ENCODE measurements around the gene C16orf74. TPM values are rescaled to one million over a fixed set of nuclear protein-coding genes. Genes with fewer than 3 reads are reported as not detected.

C16orf74 gene
- total and polyA plus RNA-seq, 3 experiments from 2014 or later, result 1.1 to 10.7 (median 1.3) TPM

GRCh38 chr16:85718682-85719081 lies 32.2 kb downstream of the C16orf74 start:
- Histone ChIP-seq H3K4me1 (ENCODE audit: insufficient read depth, low read length) (peaks cover 7% of the 10 kb centered on the region), H3K27me3 (ENCODE audit: insufficient read depth, low read length, poor library complexity, severe bottlenecking) (no peaks in the 10 kb centered on the region), H3K9me3 (ENCODE audit: low read length) (no peaks in the 10 kb centered on the region), H3K4me3 (ENCODE audit: low read length) (no peak overlapping the region), H3K27ac (ENCODE audit: low read depth, low read length) (no peak overlapping the region), H3K36me3 (ENCODE audit: insufficient read depth, low read length) (no peaks in the 10 kb centered on the region)
- Mint-ChIP-seq H3K27ac (no peak overlapping the region), H3K27me3 (peaks cover 5 to 6% of the 10 kb centered on the region in 2 donors), H3K4me1 (peaks cover 4 to 15% (median 10%) of the 10 kb centered on the region in 3 donors), H3K9me3 (no peaks in the 10 kb centered on the region), H3K4me3 (no peak overlapping the region), H3K36me3 (no peaks in the 10 kb centered on the region)
- CTCF ChIA-PET, result interaction anchor here (0.9 to 1.2 kb wide), 5 partner anchors 14 to 327 kb away, joined by 3 to 5 read pairs (median 3); no protein-coding TSS in a partner anchor
- no peak for DNase-seq
- POLR2A ChIA-PET, result no interaction called here

- Histone ChIP-seq H3K4me3 (ENCODE audit: low read length) (no peak overlapping the region), H3K9me3 (ENCODE audit: low read length) (no peaks in the 10 kb centered on the region), H3K4me1 (ENCODE audit: insufficient read depth, low read length) (peaks cover 7% of the 10 kb centered on the region), H3K27ac (ENCODE audit: low read depth, low read length) (no peak overlapping the region), H3K27me3 (ENCODE audit: insufficient read depth, low read length, poor library complexity, severe bottlenecking) (no peaks in the 10 kb centered on the region), H3K36me3 (ENCODE audit: insufficient read depth, low read length) (no peaks in the 10 kb centered on the region)
- Mint-ChIP-seq H3K9me3 (no peaks in the 10 kb centered on the region), H3K27ac (no peak overlapping the region), H3K4me3 (no peak overlapping the region), H3K4me1 (peaks cover 4 to 15% (median 10%) of the 10 kb centered on the region in 3 donors), H3K36me3 (peaks cover 0 to 1% (median 0%) of the 10 kb centered on the region in 3 donors), H3K27me3 (peaks cover 5 to 6% of the 10 kb centered on the region in 2 donors)
- DNase-seq, result no peak
- POLR2A ChIA-PET, result no interaction called here
- CTCF ChIA-PET, result interaction anchor here (0.8 to 1.9 kb wide), 9 partner anchors 8 to 327 kb away, joined by 3 to 6 read pairs (median 4); no protein-coding TSS in a partner anchor
Observed at GRCh38 chr16:85718153-85718477, 32.8 kb downstream of the C16orf74 start.

- peaks cover 0 to 4% (median 0%) of the 10 kb centered on the region in 3 donors for H3K36me3 Mint-ChIP-seq
- no peaks in the 10 kb centered on the region for H3K36me3 ChIP-seq (ENCODE audit: insufficient read depth, low read length)
- ChIA-PET POLR2A (no interaction called here), CTCF (interaction anchor here (0.8 to 1.9 kb wide), 12 partner anchors 8 to 302 kb away, joined by 3 to 6 read pairs (median 4); no protein-coding TSS in a partner anchor)
- H3K9me3 ChIP-seq (ENCODE audit: low read length), result no peaks in the 10 kb centered on the region
- peaks cover 7% of the 10 kb centered on the region for H3K4me1 ChIP-seq (ENCODE audit: insufficient read depth, low read length)
- peak; percentile 33 to 66 (median 45) for DNase-seq
- no peak overlapping the region for H3K4me3 ChIP-seq (ENCODE audit: low read length)
- H3K27me3 Mint-ChIP-seq, result peaks cover 5 to 6% of the 10 kb centered on the region in 2 donors
- H3K4me3 Mint-ChIP-seq, result no peak overlapping the region
- H3K9me3 Mint-ChIP-seq, result no peaks in the 10 kb centered on the region
- peak overlapping the region in 1 of 8 donors; percentile 36 for H3K27ac Mint-ChIP-seq
- no peak overlapping the region for H3K27ac ChIP-seq (ENCODE audit: low read depth, low read length)
- peaks cover 4 to 15% (median 10%) of the 10 kb centered on the region in 3 donors for H3K4me1 Mint-ChIP-seq
- no peaks in the 10 kb centered on the region for H3K27me3 ChIP-seq (ENCODE audit: insufficient read depth, low read length, poor library complexity, severe bottlenecking)
Observed at GRCh38 chr16:85717393-85718152, 33.3 kb downstream of the C16orf74 start.

- CTCF ChIA-PET, result interaction anchor here (1.0 to 1.9 kb wide), 8 partner anchors 8 to 301 kb away, joined by 3 to 6 read pairs (median 4); no protein-coding TSS in a partner anchor
- H3K27me3 ChIP-seq (ENCODE audit: insufficient read depth, low read length, poor library complexity, severe bottlenecking), result no peaks in the 10 kb centered on the region
- peaks cover 0 to 3% (median 3%) of the 10 kb centered on the region in 5 donors for H3K9me3 Mint-ChIP-seq
- DNase-seq, result no peak
- H3K4me3 ChIP-seq (ENCODE audit: low read length), result no peak overlapping the region
- H3K9me3 ChIP-seq (ENCODE audit: low read length), result no peaks in the 10 kb centered on the region
- no peak overlapping the region for H3K4me3 Mint-ChIP-seq
- peaks cover 4 to 15% (median 10%) of the 10 kb centered on the region in 3 donors for H3K4me1 Mint-ChIP-seq
- no peak overlapping the region for H3K27ac Mint-ChIP-seq
- H3K4me1 ChIP-seq (ENCODE audit: insufficient read depth, low read length), result peaks cover 7% of the 10 kb centered on the region
- POLR2A ChIA-PET, result no interaction called here
- H3K36me3 ChIP-seq (ENCODE audit: insufficient read depth, low read length), result no peaks in the 10 kb centered on the region
- H3K36me3 Mint-ChIP-seq, result peaks cover 2 to 8% (median 4%) of the 10 kb centered on the region in 3 donors
- peaks cover 5 to 9% of the 10 kb centered on the region in 2 donors for H3K27me3 Mint-ChIP-seq
- H3K27ac ChIP-seq (ENCODE audit: low read depth, low read length), result no peak overlapping the region
Observed at GRCh38 chr16:85716680-85717038, 34.2 kb downstream of the C16orf74 start.

GRCh38 chr16:85716022-85716679 lies 34.7 kb downstream of the C16orf74 start:
- no peak overlapping the region for H3K4me3 ChIP-seq (ENCODE audit: low read length)
- Mint-ChIP-seq H3K36me3 (peaks cover 2 to 8% (median 4%) of the 10 kb centered on the region in 3 donors), H3K27ac (peak overlapping the region in 1 of 8 donors; percentile 92), H3K4me3 (no peak overlapping the region), H3K9me3 (peaks cover 0 to 3% (median 3%) of the 10 kb centered on the region in 5 donors), H3K4me1 (peaks cover 4 to 15% (median 10%) of the 10 kb centered on the region in 3 donors), H3K27me3 (peaks cover 5 to 9% of the 10 kb centered on the region in 2 donors)
- H3K36me3 ChIP-seq (ENCODE audit: insufficient read depth, low read length), result no peaks in the 10 kb centered on the region
- POLR2A ChIA-PET, result no interaction called here
- H3K27ac ChIP-seq (ENCODE audit: low read depth, low read length), result no peak overlapping the region
- H3K9me3 ChIP-seq (ENCODE audit: low read length), result no peaks in the 10 kb centered on the region
- CTCF ChIA-PET, result interaction anchor here (1.1 to 1.9 kb wide), 5 partner anchors 7 to 300 kb away, joined by 4 to 6 read pairs (median 5); no protein-coding TSS in a partner anchor
- no peak for DNase-seq
- peaks cover 7% of the 10 kb centered on the region for H3K4me1 ChIP-seq (ENCODE audit: insufficient read depth, low read length)
- no peaks in the 10 kb centered on the region for H3K27me3 ChIP-seq (ENCODE audit: insufficient read depth, low read length, poor library complexity, severe bottlenecking)

GRCh38 chr16:85715169-85716021 lies 35.5 kb downstream of the C16orf74 start:
- Mint-ChIP-seq H3K27ac (peak overlapping the region in 2 of 8 donors; percentile 27 to 52), H3K4me3 (peak overlapping the region in 1 of 7 donors; percentile 35), H3K27me3 (peaks cover 5 to 9% of the 10 kb centered on the region in 2 donors), H3K9me3 (peaks cover 0 to 3% (median 3%) of the 10 kb centered on the region in 5 donors), H3K36me3 (peaks cover 2 to 12% (median 4%) of the 10 kb centered on the region in 3 donors), H3K4me1 (peaks cover 4 to 15% (median 10%) of the 10 kb centered on the region in 3 donors)
- ChIA-PET CTCF (interaction anchor here (0.8 to 1.3 kb wide), 3 partner anchors 9 to 294 kb away, joined by 3 to 5 read pairs (median 4); no protein-coding TSS in a partner anchor), POLR2A (no interaction called here)
- no peaks in the 10 kb centered on the region for H3K36me3 ChIP-seq (ENCODE audit: insufficient read depth, low read length)
- H3K9me3 ChIP-seq (ENCODE audit: low read length), result no peaks in the 10 kb centered on the region
- H3K27me3 ChIP-seq (ENCODE audit: insufficient read depth, low read length, poor library complexity, severe bottlenecking), result no peaks in the 10 kb centered on the region
- H3K4me3 ChIP-seq (ENCODE audit: low read length), result no peak overlapping the region
- H3K27ac ChIP-seq (ENCODE audit: low read depth, low read length), result no peak overlapping the region
- peaks cover 7% of the 10 kb centered on the region for H3K4me1 ChIP-seq (ENCODE audit: insufficient read depth, low read length)
- DNase-seq, result no peak

- peak overlapping the region in 1 of 8 donors; percentile 24 for H3K27ac Mint-ChIP-seq
- ChIA-PET POLR2A (no interaction called here), CTCF (no interaction called here)
- peaks cover 0 to 3% (median 3%) of the 10 kb centered on the region in 5 donors for H3K9me3 Mint-ChIP-seq
- Histone ChIP-seq H3K27me3 (ENCODE audit: insufficient read depth, low read length, poor library complexity, severe bottlenecking) (no peaks in the 10 kb centered on the region), H3K4me1 (ENCODE audit: insufficient read depth, low read length) (peaks cover 7% of the 10 kb centered on the region), H3K9me3 (ENCODE audit: low read length) (no peaks in the 10 kb centered on the region), H3K36me3 (ENCODE audit: insufficient read depth, low read length) (no peaks in the 10 kb centered on the region), H3K4me3 (ENCODE audit: low read length) (no peak overlapping the region), H3K27ac (ENCODE audit: low read depth, low read length) (no peak overlapping the region)
- H3K4me1 Mint-ChIP-seq, result peaks cover 4 to 12% (median 6%) of the 10 kb centered on the region in 3 donors
- no peak for DNase-seq
- peaks cover 5 to 6% of the 10 kb centered on the region in 2 donors for H3K27me3 Mint-ChIP-seq
- H3K36me3 Mint-ChIP-seq, result peaks cover 2 to 12% (median 4%) of the 10 kb centered on the region in 3 donors
- H3K4me3 Mint-ChIP-seq, result no peak overlapping the region
Observed at GRCh38 chr16:85712801-85713200, 38.1 kb downstream of the C16orf74 start.

Data from CD8-positive, alpha-beta memory T cell (primary cell).